CD4-positive, CD25-positive, alpha-beta regulatory T cell (primary cell): ENCODE data around the gene BRPF1. TPM values are rescaled to one million over a fixed set of nuclear protein-coding genes. Genes with fewer than 3 reads are reported as not detected.

Source experiments
- ATAC-seq, 2 donors: fragments of 150-1000 bp; cut with Tn5 transposase; one replicate each; pipeline ENCODE4 v1.10.0; 2021; ENCODE audit warnings: low read depth in 2 of 2, moderate number of reproducible peaks in 2 of 2, moderate library complexity in 1 of 2
- DNase-seq, 3 donors: peaks; one replicate each; pipeline versions ENCODE4 v3.0.0 to v3.0.0-alpha.2; 2012 to 2022; ENCODE audit warnings: mixed read lengths in 1 of 3
- H3K27ac ChIP-seq: one replicate; pipeline ENCODE4 v1.7.0; 2013; ENCODE audit warnings: mild to moderate bottlenecking, low read length; ENCODE audit not compliant: insufficient read depth, poor library complexity, severe bottlenecking
- H3K27me3 ChIP-seq: one replicate; pipeline ENCODE4 v1.7.0; 2013; ENCODE audit warnings: low read length; ENCODE audit not compliant: control insufficient read depth, insufficient read depth
- H3K36me3 ChIP-seq: one replicate; pipeline ENCODE4 v1.7.0; 2013; ENCODE audit warnings: mild to moderate bottlenecking, low read length, moderate library complexity; ENCODE audit not compliant: control insufficient read depth, insufficient read depth
- H3K4me1 ChIP-seq: 2 replicates; pipeline ENCODE4 v1.7.0; 2013; ENCODE audit warnings: mild to moderate bottlenecking, low read length; ENCODE audit not compliant: insufficient read depth, control insufficient read depth, poor library complexity, severe bottlenecking
- H3K4me3 ChIP-seq: one replicate; pipeline ENCODE4 v1.7.0; 2013; ENCODE audit warnings: low read depth, mild to moderate bottlenecking, low read length, moderate library complexity
- H3K9me3 ChIP-seq, 2 experiments: 1 replicate in 1 of 2; 2 replicates in 1 of 2; pipeline ENCODE4 v1.7.0; 2013; ENCODE audit warnings: low read length in 2 of 2, mild to moderate bottlenecking in 1 of 2, moderate library complexity in 1 of 2; ENCODE audit not compliant: control insufficient read depth in 2 of 2
- H3K27ac Mint-ChIP-seq, 3 donors: one replicate each; pipeline ENCODE4 v1.8.0; 2020 to 2022; ENCODE audit warnings: mild to moderate bottlenecking in 3 of 3, mixed read lengths in 3 of 3, moderate library complexity in 2 of 3
- H3K27me3 Mint-ChIP-seq: one replicate; pipeline ENCODE4 v1.8.0; 2022; ENCODE audit warnings: mild to moderate bottlenecking, mixed read lengths
- H3K36me3 Mint-ChIP-seq: one replicate; pipeline ENCODE4 v1.8.0; 2020; ENCODE audit warnings: mixed read lengths
- H3K4me1 Mint-ChIP-seq, 4 donors: one replicate each; pipeline ENCODE4 v1.8.0; 2020 to 2022; ENCODE audit warnings: mixed read lengths in 4 of 4, mild to moderate bottlenecking in 1 of 4
- H3K4me3 Mint-ChIP-seq, 4 donors: one replicate each; pipeline ENCODE4 v1.8.0; 2020 to 2022; ENCODE audit warnings: mild to moderate bottlenecking in 4 of 4, mixed read lengths in 4 of 4, moderate library complexity in 3 of 4
- H3K9me3 Mint-ChIP-seq, 7 donors: one replicate each; pipeline ENCODE4 v1.8.0; 2020 to 2022; ENCODE audit warnings: mixed read lengths in 7 of 7, mild to moderate bottlenecking in 3 of 7, moderate library complexity in 2 of 7
- polyA plus RNA-seq, 4 donors: library from polyadenylated mRNA; unstranded; fragments of 300-500 nt; fragmentation: Illumina TruSeq; gene quantifications; one replicate each; pipeline ENCODE4 v1.2.3, GENCODE V29; 2021
- total RNA-seq: library from RNA; stranded (reverse); gene quantifications from one replicate; pipeline ENCODE4 v1.2.3, GENCODE V29; 2022

BRPF1 gene
- total and polyA plus RNA-seq, 5 donors from 2014 or later = 6.7 to 41.2 (median 10.3) TPM

DNA sequence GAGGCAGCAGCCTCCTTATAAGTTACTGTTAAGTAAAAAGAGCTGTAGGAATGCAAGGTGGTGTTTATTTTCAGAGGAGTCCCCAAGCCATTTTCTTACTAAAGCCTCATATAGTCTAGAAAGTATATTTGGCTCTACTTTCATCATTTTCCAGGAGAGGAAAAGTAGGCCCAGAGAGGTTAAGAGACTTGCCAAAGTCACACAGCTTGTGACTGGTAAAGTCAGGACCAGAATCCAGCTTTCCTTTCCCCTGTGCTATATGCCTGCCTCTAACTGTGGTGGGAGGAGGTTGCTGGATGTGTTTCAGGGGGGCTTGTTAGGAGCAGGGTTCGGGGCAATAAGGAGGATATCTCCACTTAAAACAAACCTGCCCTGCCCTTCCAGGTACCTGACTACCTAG lies 11.0 kb downstream of the BRPF1 start:
- H3K9me3 ChIP-seq = no peaks in the 10 kb centered on the region

DNA sequence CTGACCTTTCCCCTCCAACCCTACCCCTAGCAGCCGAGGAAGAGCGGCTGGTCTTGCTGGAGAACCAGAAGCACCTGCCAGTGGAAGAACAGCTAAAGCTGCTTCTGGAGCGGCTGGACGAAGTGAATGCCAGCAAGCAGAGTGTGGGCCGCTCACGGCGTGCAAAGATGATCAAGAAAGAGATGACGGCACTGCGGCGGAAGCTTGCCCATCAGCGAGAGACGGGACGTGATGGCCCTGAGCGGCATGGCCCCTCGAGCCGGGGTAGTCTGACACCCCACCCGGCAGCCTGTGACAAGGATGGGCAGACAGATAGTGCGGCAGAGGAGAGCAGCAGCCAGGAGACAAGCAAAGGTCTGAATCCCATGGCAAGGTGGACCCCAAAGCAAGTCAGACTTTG lies 12.0 kb downstream of the BRPF1 start:
- DNase-seq (no peak), ATAC-seq (no peak)
- H3K4me3 Mint-ChIP-seq = no peak overlapping the region
- H3K36me3 Mint-ChIP-seq = peaks cover 52% of the 10 kb centered on the region
- H3K27ac Mint-ChIP-seq = no peak overlapping the region
- Histone ChIP-seq H3K4me1 (no peaks in the 10 kb centered on the region), H3K9me3 (no peaks in the 10 kb centered on the region), H3K36me3 (peaks cover 89% of the 10 kb centered on the region), H3K4me3 (no peak overlapping the region), H3K27me3 (no peaks in the 10 kb centered on the region), H3K27ac (no peak overlapping the region)
- H3K9me3 Mint-ChIP-seq = no peaks in the 10 kb centered on the region
- peaks cover 0 to 8% (median 2%) of the 10 kb centered on the region in 4 donors for H3K4me1 Mint-ChIP-seq
- H3K27me3 Mint-ChIP-seq = no peaks in the 10 kb centered on the region

More for the DNA sequence above, 11.0 kb downstream of the BRPF1 start:
- peaks cover 0 to 8% (median 2%) of the 10 kb centered on the region in 4 donors for H3K4me1 Mint-ChIP-seq
- peaks cover 53% of the 10 kb centered on the region for H3K36me3 Mint-ChIP-seq
- peaks cover 99% of the 10 kb centered on the region for H3K36me3 ChIP-seq
- ATAC-seq (no peak), DNase-seq (no peak)
- H3K27me3 Mint-ChIP-seq = no peaks in the 10 kb centered on the region
- H3K9me3 Mint-ChIP-seq = no peaks in the 10 kb centered on the region
- no peaks in the 10 kb centered on the region for H3K4me1 ChIP-seq
- H3K4me3 Mint-ChIP-seq = no peak overlapping the region
- H3K27ac ChIP-seq = no peak overlapping the region
- H3K27me3 ChIP-seq = no peaks in the 10 kb centered on the region
- H3K27ac Mint-ChIP-seq = no peak overlapping the region
- H3K4me3 ChIP-seq = no peak overlapping the region

DNA sequence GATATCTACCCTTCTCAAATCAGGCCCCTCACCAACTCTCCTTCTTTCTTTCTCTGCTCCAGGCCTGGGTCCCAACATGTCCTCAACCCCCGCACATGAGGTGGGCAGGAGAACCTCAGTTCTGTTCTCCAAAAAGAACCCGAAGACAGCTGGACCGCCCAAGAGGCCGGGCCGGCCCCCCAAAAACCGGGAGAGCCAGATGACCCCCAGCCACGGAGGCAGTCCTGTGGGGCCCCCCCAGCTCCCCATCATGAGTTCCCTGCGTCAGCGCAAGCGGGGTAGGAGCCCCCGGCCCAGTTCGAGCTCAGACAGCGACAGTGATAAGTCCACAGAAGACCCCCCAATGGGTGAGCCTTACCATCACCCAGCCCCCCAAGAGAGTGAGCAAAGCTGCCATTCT lies 12.6 kb downstream of the BRPF1 start:
- Mint-ChIP-seq H3K27me3 (no peaks in the 10 kb centered on the region), H3K4me3 (no peak overlapping the region), H3K27ac (no peak overlapping the region), H3K9me3 (no peaks in the 10 kb centered on the region), H3K36me3 (peaks cover 46% of the 10 kb centered on the region), H3K4me1 (peaks cover 0 to 10% (median 3%) of the 10 kb centered on the region in 4 donors)
- H3K4me1 ChIP-seq = peaks cover 2% of the 10 kb centered on the region
- no peaks in the 10 kb centered on the region for H3K9me3 ChIP-seq
- ATAC-seq (no peak), DNase-seq (no peak)
- H3K4me3 ChIP-seq = no peak overlapping the region
- H3K27me3 ChIP-seq = no peaks in the 10 kb centered on the region
- no peak overlapping the region for H3K27ac ChIP-seq
- H3K36me3 ChIP-seq = peaks cover 83% of the 10 kb centered on the region

DNA sequence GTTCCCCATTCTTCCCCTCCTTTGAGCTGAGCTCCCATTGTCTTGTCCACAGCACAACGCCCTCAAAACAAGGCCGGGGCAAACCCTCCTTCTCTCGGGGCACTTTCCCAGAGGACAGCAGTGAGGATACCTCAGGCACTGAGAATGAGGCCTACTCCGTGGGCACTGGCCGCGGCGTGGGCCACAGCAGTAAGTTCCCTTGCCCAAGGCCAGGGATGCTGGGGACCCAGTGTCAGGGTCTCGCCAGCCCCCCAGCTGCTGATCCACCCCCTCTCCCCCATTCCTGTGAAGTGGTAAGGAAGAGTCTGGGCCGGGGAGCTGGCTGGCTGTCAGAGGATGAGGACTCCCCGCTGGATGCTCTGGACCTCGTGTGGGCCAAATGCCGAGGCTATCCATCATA lies 14.0 kb downstream of the BRPF1 start:
- Mint-ChIP-seq H3K9me3 (no peaks in the 10 kb centered on the region), H3K27ac (no peak overlapping the region), H3K4me3 (no peak overlapping the region), H3K27me3 (no peaks in the 10 kb centered on the region), H3K4me1 (peaks cover 3 to 17% (median 10%) of the 10 kb centered on the region in 4 donors), H3K36me3 (peaks cover 40% of the 10 kb centered on the region)
- peaks cover 69% of the 10 kb centered on the region for H3K36me3 ChIP-seq
- H3K4me1 ChIP-seq = peaks cover 10% of the 10 kb centered on the region
- no peak overlapping the region for H3K27ac ChIP-seq
- H3K9me3 ChIP-seq = no peaks in the 10 kb centered on the region
- H3K27me3 ChIP-seq = no peaks in the 10 kb centered on the region
- DNase-seq (no peak), ATAC-seq (no peak)
- H3K4me3 ChIP-seq = no peak overlapping the region

DNA sequence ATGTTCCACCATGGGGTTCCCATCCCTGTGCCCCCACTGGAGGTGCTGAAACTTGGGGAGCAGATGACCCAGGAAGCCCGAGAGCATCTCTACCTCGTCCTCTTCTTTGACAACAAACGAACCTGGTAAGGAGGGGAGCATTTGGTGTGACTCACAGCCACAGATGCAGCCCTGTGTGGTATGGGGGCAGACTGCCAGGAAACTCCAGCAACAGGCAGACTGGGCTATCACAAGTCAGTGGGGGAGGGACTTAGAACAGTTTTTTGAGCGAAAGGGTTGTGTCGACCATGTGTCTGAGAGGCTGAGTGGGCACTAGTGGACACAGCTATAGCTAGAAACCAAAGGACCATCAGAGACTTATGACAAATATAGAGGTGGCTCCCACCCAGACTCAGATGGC lies 14.8 kb downstream of the BRPF1 start:
- Histone ChIP-seq H3K9me3 (no peaks in the 10 kb centered on the region), H3K36me3 (peaks cover 62% of the 10 kb centered on the region), H3K4me1 (peaks cover 19% of the 10 kb centered on the region), H3K27me3 (no peaks in the 10 kb centered on the region), H3K4me3 (no peak overlapping the region), H3K27ac (no peak overlapping the region)
- ATAC-seq (no peak), DNase-seq (no peak)
- peak overlapping the region in 1 of 3 donors; percentile 32 for H3K27ac Mint-ChIP-seq
- peak overlapping the region in 2 of 4 donors; percentile 4 to 39 for H3K4me3 Mint-ChIP-seq
- H3K27me3 Mint-ChIP-seq = no peaks in the 10 kb centered on the region
- peaks cover 7 to 25% (median 16%) of the 10 kb centered on the region in 4 donors for H3K4me1 Mint-ChIP-seq
- H3K36me3 Mint-ChIP-seq = peaks cover 38% of the 10 kb centered on the region
- H3K9me3 Mint-ChIP-seq = no peaks in the 10 kb centered on the region

DNA sequence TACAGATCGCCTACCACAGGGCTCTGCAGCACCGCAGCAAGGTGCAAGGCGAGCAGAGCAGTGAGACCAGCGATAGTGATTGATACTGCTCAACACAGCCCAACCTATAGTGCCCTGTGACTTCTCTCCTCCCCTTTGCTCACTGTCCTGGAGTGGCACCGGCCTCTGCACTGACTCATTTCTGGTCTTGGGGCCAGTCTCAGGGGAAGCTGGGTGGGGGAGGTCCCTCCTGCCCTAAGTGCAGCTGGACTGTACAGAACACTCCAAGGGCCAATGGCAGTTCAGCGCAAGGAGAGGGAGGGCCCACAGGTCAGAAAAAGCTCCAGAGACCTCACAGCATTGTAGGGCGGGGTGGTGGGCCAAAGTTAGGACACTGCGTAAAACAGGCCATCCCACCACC lies 15.7 kb downstream of the BRPF1 start:
- Mint-ChIP-seq H3K27me3 (no peaks in the 10 kb centered on the region), H3K4me1 (peaks cover 7 to 35% (median 25%) of the 10 kb centered on the region in 4 donors), H3K27ac (no peak overlapping the region), H3K36me3 (peaks cover 41% of the 10 kb centered on the region), H3K4me3 (peak overlapping the region in 2 of 4 donors; percentile 43 to 88), H3K9me3 (no peaks in the 10 kb centered on the region)
- Histone ChIP-seq H3K27me3 (no peaks in the 10 kb centered on the region), H3K4me3 (no peak overlapping the region), H3K27ac (no peak overlapping the region), H3K9me3 (no peaks in the 10 kb centered on the region), H3K36me3 (peaks cover 62% of the 10 kb centered on the region), H3K4me1 (peaks cover 27% of the 10 kb centered on the region)
- no peak for ATAC-seq
- DNase-seq = no peak

DNA sequence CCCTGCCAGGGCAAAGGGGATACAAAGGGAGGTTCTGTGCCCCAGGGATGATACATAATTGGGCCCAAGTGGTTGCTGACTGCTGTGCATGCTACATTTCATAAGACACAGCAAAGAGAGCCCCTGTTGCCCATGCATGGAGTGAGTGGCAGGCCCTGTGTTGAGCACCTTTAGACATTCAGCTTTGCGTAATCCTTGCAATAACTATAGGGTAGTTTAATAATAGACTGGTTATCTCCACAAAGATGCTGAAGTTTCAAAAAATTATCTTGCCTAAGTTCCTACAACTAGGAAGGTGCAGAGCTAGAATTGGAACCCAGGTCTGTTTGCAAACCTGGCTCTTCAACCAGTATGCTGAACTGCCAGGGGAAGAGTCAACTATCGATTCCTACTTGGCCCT lies 16.5 kb downstream of the BRPF1 start:
- no peak overlapping the region for H3K27ac Mint-ChIP-seq
- no peak for ATAC-seq
- peak overlapping the region; percentile 29 to 99 (median 66) for H3K4me3 Mint-ChIP-seq
- peaks cover 57% of the 10 kb centered on the region for H3K36me3 ChIP-seq
- H3K9me3 ChIP-seq = no peaks in the 10 kb centered on the region
- peaks cover 27% of the 10 kb centered on the region for H3K4me1 ChIP-seq
- peaks cover 7 to 38% (median 26%) of the 10 kb centered on the region in 4 donors for H3K4me1 Mint-ChIP-seq
- no peaks in the 10 kb centered on the region for H3K9me3 Mint-ChIP-seq
- no peak overlapping the region for H3K4me3 ChIP-seq
- H3K27me3 Mint-ChIP-seq = no peaks in the 10 kb centered on the region
- DNase-seq = no peak
- peaks cover 41% of the 10 kb centered on the region for H3K36me3 Mint-ChIP-seq
- H3K27ac ChIP-seq = no peak overlapping the region
- H3K27me3 ChIP-seq = no peaks in the 10 kb centered on the region

DNA sequence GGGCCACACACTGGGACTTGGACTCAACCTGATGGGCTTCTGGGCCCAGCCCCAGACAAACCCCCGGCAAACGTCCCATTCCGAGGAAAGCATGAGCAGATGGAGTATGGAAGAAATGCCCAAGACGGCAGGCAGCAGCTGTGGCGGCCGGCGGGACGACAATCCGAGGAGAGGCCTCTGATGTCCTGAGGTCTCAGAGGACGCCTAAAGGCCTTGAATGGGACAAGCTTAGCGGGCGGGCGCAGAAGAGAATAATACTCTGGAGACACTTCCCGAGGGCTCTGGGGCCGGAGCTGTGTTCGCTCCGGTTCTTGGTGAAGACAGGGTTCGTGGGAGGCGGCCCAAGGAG lies 17.7 kb downstream of the BRPF1 start:
- H3K27ac ChIP-seq = peak overlapping the region; percentile 76

More for the DNA sequence above, 17.7 kb downstream of the BRPF1 start:
- Mint-ChIP-seq H3K27me3 (no peaks in the 10 kb centered on the region), H3K36me3 (peaks cover 32% of the 10 kb centered on the region), H3K27ac (peak overlapping the region; percentile 94 to 99 (median 98)), H3K4me3 (peak overlapping the region; percentile 88 to 99 (median 96)), H3K4me1 (peaks cover 7 to 45% (median 28%) of the 10 kb centered on the region in 4 donors), H3K9me3 (no peaks in the 10 kb centered on the region)
- DNase-seq (no peak), ATAC-seq (no peak)
- Histone ChIP-seq H3K27me3 (no peaks in the 10 kb centered on the region), H3K36me3 (peaks cover 49% of the 10 kb centered on the region), H3K9me3 (no peaks in the 10 kb centered on the region), H3K4me3 (peak overlapping the region; percentile 91), H3K4me1 (peaks cover 27% of the 10 kb centered on the region)
